ENCODE results near the gene C19orf44.

GRCh38 chr19:16527971-16528521, 31.9 kb downstream of the C19orf44 start:
- TF ChIP-seq CTCF (IDR thresholded peaks at IDR 0.05) (peak in 1 of 3 experiments; percentile 24), POLR2A (IDR thresholded peaks at IDR 0.05) (no peak)
